ENCODE measurements around the gene CPNE9. TPM values are rescaled to one million over a fixed set of nuclear protein-coding genes. Genes with fewer than 3 reads are reported as not detected.

The CPNE9 gene
- total RNA-seq, 1 donor from 2014 or later = 0.20 TPM

- Histone ChIP-seq H3K36me3 (ENCODE audit: insufficient read depth, low read length) (peaks cover 8% of the 10 kb centered on the region), H3K4me1 (ENCODE audit: insufficient read depth, low read length) (no peaks in the 10 kb centered on the region), H3K9me3 (ENCODE audit: insufficient read depth, low read depth, low read length) (no peaks in the 10 kb centered on the region), H3K79me2 (ENCODE audit: insufficient read depth, low read length) (no peaks in the 10 kb centered on the region), H3K4me2 (ENCODE audit: low read length) (no peak overlapping the region), H3K4me3 (ENCODE audit: insufficient read depth, low read depth, low read length) (no peak overlapping the region), H2AFZ (ENCODE audit: low read depth, low read length) (no peak overlapping the region), H4K20me1 (ENCODE audit: insufficient read depth, low read length) (peaks cover 11% of the 10 kb centered on the region), H3K9ac (ENCODE audit: low read length) (no peak overlapping the region), H3K27ac (ENCODE audit: low read depth, low read length) (no peak overlapping the region), H3K27me3 (ENCODE audit: insufficient read depth, low read length) (no peaks in the 10 kb centered on the region)
- FAIRE-seq = no peak
- H3K36me3 Mint-ChIP-seq (ENCODE audit: low read depth, unreplicated experiment) = peaks cover 27% of the 10 kb centered on the region
- no peaks in the 10 kb centered on the region for H3K9me3 Mint-ChIP-seq (ENCODE audit: unreplicated experiment)
- DNase-seq (ENCODE audit: low read depth) = no peak
- TF ChIP-seq CTCF (IDR thresholded peaks at IDR 0.05; ENCODE audit: insufficient read depth, low read depth, low read length) = no peak
- TF ChIP-seq EZH2 (IDR thresholded peaks at IDR 0.05; ENCODE audit: insufficient read depth, low read length) = no peak
- no peaks in the 10 kb centered on the region for H3K27me3 Mint-ChIP-seq (ENCODE audit: low read depth, unreplicated experiment)
- no peak overlapping the region for H3K27ac Mint-ChIP-seq (ENCODE audit: unreplicated experiment)
- no peak overlapping the region for H3K4me3 Mint-ChIP-seq (ENCODE audit: unreplicated experiment)
- no peaks in the 10 kb centered on the region for H3K4me1 Mint-ChIP-seq (ENCODE audit: low read depth, unreplicated experiment)
These were observed 7.0 kb upstream of the CPNE9 start for GRCh38 chr3:9696480-9697220.

GRCh38 chr3:9697892-9698291 is 5.7 kb upstream of the CPNE9 start:
- no peak overlapping the region for H3K4me3 Mint-ChIP-seq (ENCODE audit: unreplicated experiment)
- Histone ChIP-seq H3K79me2 (ENCODE audit: insufficient read depth, low read length) (no peaks in the 10 kb centered on the region), H3K4me2 (ENCODE audit: low read length) (no peak overlapping the region), H3K9ac (ENCODE audit: low read length) (no peak overlapping the region), H3K36me3 (ENCODE audit: insufficient read depth, low read length) (peaks cover 4% of the 10 kb centered on the region), H3K27ac (ENCODE audit: low read depth, low read length) (no peak overlapping the region), H3K4me1 (ENCODE audit: insufficient read depth, low read length) (no peaks in the 10 kb centered on the region), H2AFZ (ENCODE audit: low read depth, low read length) (no peak overlapping the region), H4K20me1 (ENCODE audit: insufficient read depth, low read length) (peaks cover 14% of the 10 kb centered on the region), H3K4me3 (ENCODE audit: insufficient read depth, low read depth, low read length) (no peak overlapping the region), H3K9me3 (ENCODE audit: insufficient read depth, low read depth, low read length) (no peaks in the 10 kb centered on the region), H3K27me3 (ENCODE audit: insufficient read depth, low read length) (no peaks in the 10 kb centered on the region)
- H3K36me3 Mint-ChIP-seq (ENCODE audit: low read depth, unreplicated experiment) = peaks cover 32% of the 10 kb centered on the region
- no peaks in the 10 kb centered on the region for H3K4me1 Mint-ChIP-seq (ENCODE audit: low read depth, unreplicated experiment)
- no peak overlapping the region for H3K27ac Mint-ChIP-seq (ENCODE audit: unreplicated experiment)
- FAIRE-seq (no peak), DNase-seq (ENCODE audit: low read depth) (no peak)
- TF ChIP-seq CTCF (IDR thresholded peaks at IDR 0.05; ENCODE audit: insufficient read depth, low read depth, low read length) (no peak), EZH2 (IDR thresholded peaks at IDR 0.05; ENCODE audit: insufficient read depth, low read length) (no peak)
- H3K9me3 Mint-ChIP-seq (ENCODE audit: unreplicated experiment) = no peaks in the 10 kb centered on the region
- H3K27me3 Mint-ChIP-seq (ENCODE audit: low read depth, unreplicated experiment) = peaks cover 4% of the 10 kb centered on the region

- Histone ChIP-seq H3K27ac (ENCODE audit: low read depth, low read length) (no peak overlapping the region), H3K4me3 (ENCODE audit: insufficient read depth, low read depth, low read length) (no peak overlapping the region), H4K20me1 (ENCODE audit: insufficient read depth, low read length) (peaks cover 14% of the 10 kb centered on the region), H3K4me1 (ENCODE audit: insufficient read depth, low read length) (no peaks in the 10 kb centered on the region), H3K9me3 (ENCODE audit: insufficient read depth, low read depth, low read length) (no peaks in the 10 kb centered on the region), H2AFZ (ENCODE audit: low read depth, low read length) (no peak overlapping the region), H3K79me2 (ENCODE audit: insufficient read depth, low read length) (no peaks in the 10 kb centered on the region), H3K36me3 (ENCODE audit: insufficient read depth, low read length) (peaks cover under 1% of the 10 kb centered on the region), H3K27me3 (ENCODE audit: insufficient read depth, low read length) (peaks cover 1% of the 10 kb centered on the region), H3K9ac (ENCODE audit: low read length) (no peak overlapping the region), H3K4me2 (ENCODE audit: low read length) (no peak overlapping the region)
- no peak overlapping the region for H3K4me3 Mint-ChIP-seq (ENCODE audit: unreplicated experiment)
- peaks cover 8% of the 10 kb centered on the region for H3K27me3 Mint-ChIP-seq (ENCODE audit: low read depth, unreplicated experiment)
- no peak for FAIRE-seq
- no peak overlapping the region for H3K27ac Mint-ChIP-seq (ENCODE audit: unreplicated experiment)
- H3K9me3 Mint-ChIP-seq (ENCODE audit: unreplicated experiment) = no peaks in the 10 kb centered on the region
- no peak for TF ChIP-seq CTCF (IDR thresholded peaks at IDR 0.05; ENCODE audit: insufficient read depth, low read depth, low read length)
- TF ChIP-seq EZH2 (IDR thresholded peaks at IDR 0.05; ENCODE audit: insufficient read depth, low read length) = no peak
- no peak for DNase-seq (ENCODE audit: low read depth)
- H3K4me1 Mint-ChIP-seq (ENCODE audit: low read depth, unreplicated experiment) = no peaks in the 10 kb centered on the region
- peaks cover 34% of the 10 kb centered on the region for H3K36me3 Mint-ChIP-seq (ENCODE audit: low read depth, unreplicated experiment)
These were observed 5.3 kb upstream of the CPNE9 start for GRCh38 chr3:9698293-9698692.
